Activated CD8-positive, alpha-beta memory T cell treated with anti-CD3 and anti-CD28 coated beads, Interleukin-2, amount 50 U/mL, for 24 hours (primary cell): ENCODE results near the gene GSAP.

Experiments used
- DNase-seq: peaks from one replicate; pipeline ENCODE4 v3.0.0-alpha.2; 2020; ENCODE audit errors: extremely low read depth

Gene GSAP

DNA sequence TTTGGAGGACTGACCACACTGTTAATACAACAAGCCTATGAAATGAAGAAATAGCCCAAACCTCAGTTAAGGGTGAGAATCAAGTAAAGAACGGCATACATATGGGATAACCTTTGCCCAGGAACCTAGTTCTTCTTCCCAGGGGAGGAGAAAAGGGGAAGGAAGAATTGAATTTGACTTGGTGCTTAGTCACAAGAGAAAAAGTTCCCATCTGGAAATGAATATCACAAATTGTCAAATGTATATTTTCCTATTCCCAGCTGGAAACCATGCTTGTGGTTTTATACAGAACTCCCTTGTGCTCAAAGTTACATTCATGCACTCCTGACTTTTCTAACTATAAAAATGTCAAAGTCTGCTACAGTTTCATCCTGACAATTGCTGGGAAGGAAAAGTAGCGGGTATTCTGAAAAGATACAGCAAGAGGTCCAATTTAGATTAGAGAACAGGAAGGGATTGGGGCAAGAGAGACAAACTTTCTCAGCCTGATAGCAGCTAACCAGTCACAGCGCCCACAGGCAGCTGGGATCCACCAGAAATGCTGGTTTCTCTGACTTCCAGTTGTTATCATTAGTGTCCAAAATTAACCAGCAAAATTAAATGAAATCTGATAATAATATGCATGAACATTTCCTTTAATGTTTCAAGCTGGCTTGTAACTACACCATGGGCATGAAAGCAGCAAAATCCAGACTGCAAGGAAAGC, 18.6 kb upstream of the GSAP start:
- DNase-seq: no peak

DNA sequence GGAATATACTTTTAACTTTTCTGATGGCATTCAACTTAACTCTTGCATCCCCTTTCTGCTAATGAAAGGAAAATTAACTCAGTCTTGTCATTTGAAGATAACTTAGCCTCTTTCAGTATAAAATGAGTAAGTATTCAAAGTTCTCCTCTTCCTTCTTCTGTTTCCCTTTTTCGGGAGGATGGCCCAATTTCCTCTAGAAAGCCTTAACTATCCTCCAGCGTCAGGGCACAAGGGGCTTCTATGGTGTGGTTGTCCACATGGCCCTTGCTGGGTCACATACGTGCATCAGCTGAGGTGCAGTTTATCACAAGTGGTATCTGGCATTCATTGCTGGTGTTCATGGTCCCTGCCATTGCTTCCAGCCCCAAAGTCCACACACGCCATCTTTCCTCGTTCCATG, 17.8 kb upstream of the GSAP start:
- DNase-seq: no peak

DNA sequence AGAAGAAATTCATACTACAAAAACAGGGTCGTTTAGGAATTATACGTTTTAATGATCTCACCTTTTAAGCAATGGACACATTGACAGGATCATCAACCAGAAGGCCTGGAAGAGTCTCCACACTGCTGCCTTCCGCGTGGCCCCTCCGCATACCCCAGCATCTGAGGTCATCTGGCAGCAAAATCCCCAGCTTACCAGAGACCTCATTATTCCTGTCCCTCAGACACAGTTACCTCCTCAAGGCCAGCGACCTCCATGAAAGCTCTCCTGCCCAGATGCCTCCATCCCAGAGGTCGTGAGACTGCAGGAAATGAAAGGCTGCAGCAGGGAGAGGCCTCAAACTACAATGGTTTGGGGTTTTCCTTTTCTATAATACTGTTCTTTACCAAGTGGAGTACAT, 14.8 kb upstream of the GSAP start:
- no peak for DNase-seq

DNA sequence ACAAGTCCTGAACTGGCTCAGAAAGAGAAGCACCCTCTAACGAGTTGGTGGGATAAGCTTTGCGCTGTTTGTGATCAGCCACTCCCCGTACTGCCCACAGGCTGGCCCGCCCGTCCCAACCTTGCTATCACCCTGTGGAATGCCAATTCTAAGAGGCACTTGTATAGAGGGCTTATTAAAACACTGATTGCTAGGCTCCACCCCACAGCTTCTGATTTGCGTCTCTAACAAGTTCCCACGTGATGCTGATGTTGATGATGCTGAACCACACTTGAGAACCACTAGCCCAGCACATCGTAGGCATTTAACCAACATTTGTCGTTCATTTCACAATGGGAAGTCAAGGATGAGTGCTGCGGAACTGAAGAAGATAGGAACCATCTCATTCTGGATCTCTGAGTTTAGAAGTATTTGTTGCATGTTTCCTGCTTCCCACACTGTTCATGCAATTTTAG, 12.7 kb upstream of the GSAP start:
- DNase-seq: no peak

DNA sequence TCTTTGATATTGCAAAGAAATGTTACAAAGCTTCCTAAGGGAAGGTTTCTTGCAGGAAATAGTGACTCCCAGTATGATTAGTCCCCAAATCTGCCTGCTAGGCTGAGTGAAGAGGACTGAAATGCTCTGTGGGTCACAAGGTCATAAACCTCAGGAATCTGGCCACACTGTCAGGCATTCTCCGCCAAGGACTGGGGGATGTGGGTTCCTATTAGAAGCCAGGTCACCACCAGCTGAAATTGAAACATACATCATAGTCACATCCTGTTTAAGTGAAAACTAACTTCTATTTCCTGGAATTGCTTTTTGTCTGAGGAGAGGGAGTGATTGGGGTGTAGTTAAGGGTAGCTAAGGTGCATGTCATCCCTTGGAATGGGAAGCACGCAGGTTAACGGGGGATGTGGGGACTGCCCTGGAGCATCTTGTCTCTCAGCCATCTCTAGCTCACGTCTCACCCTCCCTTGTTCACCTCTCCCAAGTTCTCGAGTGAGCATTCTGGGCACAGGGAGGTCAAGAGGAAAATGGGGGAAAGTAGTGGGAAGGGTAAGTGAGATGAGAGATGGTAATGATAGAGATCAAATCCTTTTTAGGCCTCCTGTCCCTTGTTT, 12.0 kb upstream of the GSAP start:
- no peak for DNase-seq

DNA sequence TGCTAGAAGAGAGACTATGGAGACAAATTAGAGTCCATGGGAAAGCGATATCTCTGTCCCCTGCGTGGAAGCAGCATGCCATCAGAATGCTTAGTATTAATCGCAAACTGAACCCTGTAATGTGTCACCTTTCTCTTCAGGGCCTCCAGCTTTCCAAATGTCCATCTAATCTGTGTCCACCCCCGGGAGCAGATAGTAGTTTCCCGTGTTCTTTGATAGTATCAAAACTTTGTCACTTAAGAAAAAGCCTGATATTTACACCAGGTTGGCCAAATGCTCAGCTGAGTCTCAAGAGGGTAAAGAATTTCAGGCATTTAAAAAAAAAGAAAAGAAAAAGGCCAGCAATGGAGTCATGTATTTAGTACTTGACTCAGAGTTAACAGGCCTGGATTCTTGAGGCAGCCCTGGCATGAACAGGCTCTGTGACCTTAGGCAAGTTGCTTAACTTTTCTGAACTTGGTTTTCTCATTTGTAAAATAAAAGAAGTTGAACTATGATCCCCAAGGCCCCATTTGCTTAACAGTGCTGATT, 10.4 kb upstream of the GSAP start:
- DNase-seq: no peak

DNA sequence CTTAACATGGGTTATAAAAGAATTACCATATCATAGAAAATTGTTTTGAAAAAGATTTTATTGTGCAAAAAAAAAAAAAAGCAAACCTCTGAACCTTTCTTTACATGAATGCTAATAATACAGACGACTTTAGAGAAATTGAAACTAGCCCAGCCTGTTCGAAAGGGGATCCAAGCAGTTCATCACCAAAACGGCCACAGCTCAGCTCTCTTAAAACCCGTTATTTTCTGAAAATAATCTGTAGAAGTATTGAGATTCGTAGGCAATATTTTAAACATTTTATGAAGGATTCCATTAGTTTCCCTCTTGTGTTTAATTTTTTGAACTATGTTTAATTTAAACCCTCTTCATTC, 9.9 kb upstream of the GSAP start:
- no peak for DNase-seq

DNA sequence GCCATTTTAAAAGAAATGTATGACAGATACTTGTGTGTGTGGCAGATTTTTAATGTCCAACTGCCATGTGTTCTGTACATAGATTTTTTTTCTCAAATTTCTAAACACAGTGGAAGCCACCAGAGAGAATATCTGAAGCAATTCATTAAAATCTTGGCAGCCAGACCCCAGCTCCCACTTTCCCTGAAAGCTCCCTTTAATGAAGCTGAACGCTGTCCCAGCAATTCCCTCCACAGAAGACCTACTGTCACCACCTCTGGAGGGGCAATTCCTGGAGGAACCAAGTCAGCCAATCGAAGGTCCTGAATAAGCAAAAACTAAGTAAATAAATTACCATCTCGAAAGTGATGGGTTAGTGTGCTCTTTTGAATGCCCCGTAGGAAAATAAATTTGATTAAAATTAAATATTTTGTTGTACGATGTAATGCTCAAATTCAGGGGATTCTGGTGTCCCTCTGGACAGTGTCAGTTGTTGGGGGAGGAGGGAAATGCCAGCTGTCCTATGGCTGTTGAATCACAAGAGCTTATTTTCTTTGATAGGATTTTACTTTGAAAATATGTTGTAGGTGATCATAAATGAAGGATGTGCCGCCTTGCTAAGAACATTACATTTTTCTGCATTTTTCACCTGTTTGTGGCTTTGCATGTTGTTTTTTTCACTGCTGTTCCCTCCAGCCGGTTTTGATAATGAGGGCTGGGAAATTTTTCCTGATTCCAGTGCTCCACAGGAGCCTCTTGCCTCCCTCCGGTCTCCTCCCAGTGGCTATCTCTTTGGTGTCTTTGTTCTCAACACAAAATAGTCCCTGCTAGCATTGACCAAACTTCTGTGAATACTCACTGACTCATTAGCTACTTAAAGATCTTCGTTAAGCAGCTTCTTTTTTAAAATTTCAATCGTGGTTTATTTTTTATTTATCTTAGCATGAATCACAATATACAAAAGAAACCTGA, 9.2 kb upstream of the GSAP start:
- no peak for DNase-seq

DNA sequence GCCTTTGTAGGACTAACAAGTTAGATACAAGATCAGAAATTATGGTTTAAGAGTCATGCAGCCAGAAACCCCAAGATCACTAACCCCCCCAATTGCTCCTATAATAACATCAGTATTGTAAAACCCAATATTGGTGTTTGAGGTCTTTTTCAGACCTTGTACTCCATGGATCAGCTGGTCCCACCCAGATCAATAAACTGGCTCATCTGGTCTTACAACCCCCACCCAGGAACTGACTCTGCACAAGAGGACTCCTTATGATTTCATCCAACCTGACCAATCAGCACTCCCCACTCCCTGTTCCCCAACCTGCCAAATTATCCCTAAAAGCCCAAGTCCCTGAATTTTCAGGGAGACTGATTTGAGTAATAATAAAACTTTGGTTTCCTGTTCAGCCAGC, 6.4 kb upstream of the GSAP start:
- DNase-seq: no peak

DNA sequence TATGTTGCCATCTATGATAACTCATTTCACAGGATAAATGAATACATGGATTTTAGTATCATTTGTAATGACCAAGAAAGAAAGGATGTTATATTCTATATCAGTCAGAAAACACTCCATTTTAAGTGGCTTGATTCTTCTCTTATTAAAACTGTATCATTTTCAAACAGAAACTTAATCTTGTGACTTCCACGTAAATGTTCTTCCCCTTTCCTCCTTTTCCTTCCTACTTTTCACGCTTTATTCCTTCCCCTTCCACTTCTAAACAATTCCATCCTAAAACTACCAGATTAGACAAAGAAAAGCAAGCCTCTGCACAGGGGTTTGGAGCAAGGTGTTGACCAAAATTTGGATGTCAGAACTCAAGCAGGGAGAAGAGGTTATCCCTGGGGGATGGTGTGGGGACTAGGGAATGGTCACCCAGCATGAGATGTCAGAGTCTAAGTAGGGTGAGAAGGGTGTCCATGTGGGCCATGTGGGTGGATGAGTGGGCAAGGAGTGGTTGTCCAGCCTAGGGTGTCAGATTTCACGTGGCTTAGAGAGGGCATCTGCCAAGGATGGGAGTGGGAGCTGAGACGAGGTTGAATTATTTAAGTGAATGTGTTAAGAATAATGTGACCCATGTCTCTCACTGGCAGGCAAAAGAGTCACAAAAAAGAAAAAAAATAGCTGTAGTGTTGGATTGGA, 5.0 kb upstream of the GSAP start:
- no peak for DNase-seq

DNA sequence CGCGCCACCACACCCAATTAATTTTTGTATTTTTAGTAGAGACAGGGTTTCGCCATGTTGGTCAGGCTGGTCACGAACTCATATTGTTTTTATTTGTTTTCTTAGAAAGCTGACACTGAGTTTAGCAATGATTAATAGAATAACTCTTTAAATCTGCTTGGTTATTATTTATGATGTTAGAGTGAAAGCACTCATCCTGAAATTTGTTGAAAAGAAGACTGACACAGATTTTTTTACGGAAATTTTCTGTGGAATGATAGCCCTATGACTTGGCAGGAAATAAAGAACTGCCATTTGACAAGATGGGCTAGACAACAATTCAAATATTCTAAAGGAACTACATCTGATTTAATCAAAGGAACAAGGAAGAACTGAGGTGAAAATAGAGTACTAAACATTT, 4.3 kb upstream of the GSAP start:
- no peak for DNase-seq

DNA sequence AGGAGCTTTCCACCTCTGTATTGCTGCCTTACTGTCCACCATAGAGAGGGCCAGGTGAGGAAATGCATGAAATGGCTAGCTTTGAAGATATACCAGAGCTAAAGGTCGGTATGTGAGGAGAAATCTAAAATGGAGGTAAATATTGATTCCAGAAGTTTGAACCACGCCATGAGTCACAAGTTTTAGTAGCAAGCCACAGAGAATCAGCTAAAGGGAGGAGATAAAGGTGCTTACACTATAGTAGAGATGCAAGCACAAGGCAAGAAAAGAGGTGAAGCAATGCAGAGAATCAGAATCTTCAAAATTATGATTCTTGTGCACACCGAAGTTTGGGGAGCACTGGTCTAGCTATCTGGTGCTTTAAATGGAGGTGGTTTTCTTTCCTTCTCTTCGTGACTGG, 3.0 kb upstream of the GSAP start:
- no peak for DNase-seq

DNA sequence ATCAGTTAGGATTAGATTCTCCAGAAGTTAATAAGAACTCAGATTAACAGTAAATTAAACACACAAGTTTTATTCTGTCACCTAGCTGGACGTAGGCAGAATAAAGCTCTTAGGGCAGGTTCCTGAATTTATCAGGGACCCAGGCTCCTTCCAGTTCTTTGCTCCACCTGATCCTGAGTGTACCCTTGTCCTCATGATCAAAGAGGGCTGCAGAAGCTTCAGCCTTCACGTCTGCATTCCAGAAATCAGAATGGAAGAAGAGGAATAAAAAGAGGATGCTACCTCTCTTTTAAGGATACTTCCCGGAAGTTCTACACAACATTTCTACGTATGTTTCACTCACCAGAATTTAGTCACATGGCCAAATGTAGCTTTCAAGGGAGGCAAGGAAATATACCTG, 1.7 kb upstream of the GSAP start:
- no peak for DNase-seq

DNA sequence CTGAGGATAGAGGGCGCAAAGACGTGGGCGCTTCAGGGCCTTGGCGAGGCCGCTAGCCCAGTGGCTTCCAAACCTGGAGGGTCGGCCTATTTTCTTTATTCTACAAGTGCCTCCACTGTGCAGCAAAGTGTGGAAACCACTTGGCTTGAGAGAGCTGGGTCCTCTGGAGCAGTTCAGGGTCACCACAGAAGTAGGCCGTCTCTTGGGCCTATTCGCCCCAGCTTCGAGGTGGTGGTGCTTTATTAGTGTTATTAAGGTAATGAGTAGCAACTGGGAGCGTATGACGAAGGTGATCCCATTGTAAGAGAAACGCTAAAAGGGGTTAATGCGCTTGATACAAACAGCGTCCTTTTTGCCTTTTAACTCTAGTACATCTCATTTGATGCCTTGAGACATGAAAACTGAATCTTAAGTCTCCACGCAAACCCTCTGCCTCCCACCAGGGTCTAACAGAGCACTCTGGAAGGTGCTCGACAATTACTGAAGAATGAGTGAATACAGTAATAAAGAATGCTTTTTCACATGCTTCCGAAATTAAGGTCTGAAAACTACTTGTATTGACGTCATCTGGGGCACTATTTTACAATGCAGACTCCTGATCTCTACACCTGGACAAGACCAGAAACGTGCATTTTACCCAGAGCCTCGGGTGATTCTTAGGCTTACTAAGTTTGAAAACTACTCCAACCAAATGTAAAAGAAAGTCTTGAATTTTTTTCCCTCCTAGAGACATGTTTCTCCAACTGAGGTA, 647 bp upstream of the GSAP start:
- DNase-seq: no peak

DNA sequence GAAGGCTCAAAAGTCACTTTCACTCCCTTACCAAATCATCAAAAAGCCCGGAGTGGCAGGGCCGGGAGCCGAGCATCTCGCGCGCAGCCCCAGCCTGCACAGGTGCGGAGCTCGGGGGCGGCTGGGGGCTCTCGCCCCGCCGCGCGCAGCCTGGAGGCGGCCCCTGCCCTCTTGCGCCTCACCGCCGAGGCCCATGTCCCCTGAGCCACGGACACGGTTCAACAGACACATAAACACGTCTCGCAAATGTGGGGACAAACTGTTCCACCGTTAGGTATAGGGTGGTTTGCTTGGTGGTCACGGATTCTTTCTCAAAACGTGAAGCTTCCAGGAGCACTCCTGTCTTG, 700 bp downstream of the GSAP start:
- no peak for DNase-seq

DNA sequence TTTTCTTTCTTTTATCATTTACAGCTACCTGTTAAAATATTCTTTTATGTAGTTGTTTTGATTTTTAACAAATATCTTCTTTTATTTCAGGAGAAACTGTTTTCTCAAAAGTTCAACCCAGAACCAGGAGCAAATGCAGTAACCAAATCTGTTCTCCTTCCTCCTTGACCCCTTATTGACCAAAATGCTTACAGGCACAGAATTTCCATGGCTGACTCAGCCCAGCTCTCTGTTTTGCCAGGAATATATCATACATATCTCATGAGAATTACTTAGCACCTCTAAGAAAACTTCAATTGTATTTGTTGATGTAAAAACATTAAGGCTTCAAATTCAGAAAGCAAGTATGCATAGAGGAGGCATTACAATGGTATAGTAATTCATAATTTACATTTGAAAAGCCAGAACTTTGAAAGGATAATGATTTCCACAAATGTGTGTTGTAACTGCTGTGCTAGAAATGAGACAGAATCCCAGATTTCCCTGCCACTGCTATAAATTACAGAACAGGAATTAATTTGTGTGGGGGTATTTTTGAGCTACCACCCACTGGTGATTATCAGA, 2.2 kb downstream of the GSAP start:
- DNase-seq: no peak

DNA sequence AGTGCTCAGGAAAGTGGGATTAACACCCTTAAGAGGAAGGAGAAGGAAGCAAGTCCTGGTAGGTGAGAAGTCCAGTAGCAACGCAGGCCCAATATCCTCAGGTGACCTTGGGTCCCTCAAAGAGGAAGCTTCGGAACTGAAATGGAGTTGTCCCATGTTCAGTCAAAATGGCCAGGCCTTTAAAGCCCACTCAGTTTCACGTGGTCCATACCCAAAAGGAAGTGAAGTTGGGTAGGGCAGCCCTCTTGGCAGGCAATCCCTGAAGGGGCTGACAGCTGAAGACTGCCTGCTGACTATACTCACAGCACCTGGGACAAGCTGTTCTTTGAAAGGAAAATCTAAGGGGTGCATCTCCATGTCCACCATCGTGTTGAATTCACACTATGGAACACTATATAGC, 3.0 kb downstream of the GSAP start:
- DNase-seq: no peak

DNA sequence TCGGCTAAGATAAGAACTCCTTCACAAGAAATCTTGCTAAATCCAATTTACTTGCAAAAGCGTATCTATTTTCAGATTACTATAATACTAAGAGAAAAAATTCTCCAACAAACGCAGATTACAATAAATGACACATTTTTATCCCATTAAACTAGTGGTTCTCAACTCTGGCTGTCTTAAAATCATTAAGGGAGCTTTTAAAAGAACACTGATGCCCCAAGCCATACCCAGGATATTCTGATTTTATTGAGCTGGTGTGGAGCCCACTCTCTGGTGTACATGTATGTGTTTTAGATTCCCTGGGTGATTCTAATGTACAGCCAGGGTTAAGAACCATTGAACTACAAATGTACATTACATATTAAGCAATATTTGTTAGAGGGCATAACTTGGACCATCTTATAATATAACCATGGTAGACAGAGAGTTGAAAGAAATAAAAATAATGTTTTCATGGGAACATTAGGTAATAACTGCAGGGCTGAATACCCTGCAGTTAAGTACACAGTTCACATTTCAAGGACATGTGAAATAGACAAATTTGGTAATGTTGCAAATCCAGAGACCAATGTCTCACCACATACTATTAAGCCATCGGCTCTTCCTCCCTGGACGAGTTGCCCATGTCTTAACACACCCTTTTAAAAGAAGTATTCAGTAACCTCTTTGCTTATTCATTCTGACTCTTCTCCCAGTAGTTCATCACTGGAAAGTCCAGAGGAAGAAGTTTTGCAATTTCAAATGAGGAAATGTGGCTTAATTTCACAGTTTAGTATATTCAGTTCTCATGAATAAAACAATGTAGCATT, 6.2 kb downstream of the GSAP start:
- no peak for DNase-seq

DNA sequence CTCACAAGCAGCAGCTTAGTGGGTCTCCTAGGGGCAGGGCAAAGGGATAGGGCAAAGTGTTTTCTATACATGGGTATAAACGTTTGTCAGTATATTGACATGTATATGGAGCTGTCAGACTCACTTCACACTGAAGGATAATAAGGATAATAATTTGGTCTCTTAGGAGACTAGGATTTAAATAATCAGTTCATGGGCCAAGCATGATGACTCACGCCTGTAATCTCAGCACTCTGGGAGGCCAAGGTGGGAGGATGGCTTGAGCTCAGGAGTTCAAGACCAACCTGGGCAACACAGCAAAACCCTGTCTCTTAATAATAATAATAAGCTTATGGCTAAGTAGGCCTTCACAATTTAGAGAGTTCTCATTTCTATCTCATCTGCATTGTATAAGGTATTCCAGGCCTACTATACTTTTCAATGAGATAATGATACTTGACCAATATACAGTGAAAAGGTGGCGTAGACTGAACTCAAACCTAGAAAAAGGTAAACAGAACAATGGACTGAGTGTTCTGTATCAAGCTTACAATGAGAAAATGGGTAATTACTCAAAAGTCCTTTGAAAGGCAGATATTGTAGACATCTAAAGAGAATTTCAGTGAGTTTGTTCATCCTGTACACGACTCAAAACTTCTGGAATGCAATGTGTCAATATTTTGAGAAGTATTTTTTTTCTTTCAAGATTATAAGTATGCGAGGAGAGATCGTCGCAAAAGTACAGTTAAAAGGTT, 7.0 kb downstream of the GSAP start:
- no peak for DNase-seq

DNA sequence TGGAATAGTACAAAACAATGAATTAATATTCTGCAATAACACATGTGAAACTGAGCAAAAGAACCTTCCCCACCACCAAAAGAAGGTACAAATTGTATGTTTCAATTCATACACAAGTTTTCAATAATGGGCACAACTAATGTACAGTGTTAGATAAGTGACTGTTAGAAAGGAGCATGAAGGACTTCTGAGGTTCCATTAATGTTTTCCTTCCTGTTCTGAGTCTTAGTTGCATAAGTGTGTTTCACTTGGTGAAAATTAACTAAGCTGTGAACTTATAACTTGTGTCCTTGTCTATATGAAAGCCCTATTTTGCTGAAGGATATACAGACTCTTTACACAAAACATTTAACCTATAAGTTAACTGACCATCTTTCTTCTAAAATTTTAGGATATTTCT, 8.2 kb downstream of the GSAP start:
- DNase-seq: no peak
